ENCODE measurements around the gene PKDREJ.

Gene PKDREJ

DNA sequence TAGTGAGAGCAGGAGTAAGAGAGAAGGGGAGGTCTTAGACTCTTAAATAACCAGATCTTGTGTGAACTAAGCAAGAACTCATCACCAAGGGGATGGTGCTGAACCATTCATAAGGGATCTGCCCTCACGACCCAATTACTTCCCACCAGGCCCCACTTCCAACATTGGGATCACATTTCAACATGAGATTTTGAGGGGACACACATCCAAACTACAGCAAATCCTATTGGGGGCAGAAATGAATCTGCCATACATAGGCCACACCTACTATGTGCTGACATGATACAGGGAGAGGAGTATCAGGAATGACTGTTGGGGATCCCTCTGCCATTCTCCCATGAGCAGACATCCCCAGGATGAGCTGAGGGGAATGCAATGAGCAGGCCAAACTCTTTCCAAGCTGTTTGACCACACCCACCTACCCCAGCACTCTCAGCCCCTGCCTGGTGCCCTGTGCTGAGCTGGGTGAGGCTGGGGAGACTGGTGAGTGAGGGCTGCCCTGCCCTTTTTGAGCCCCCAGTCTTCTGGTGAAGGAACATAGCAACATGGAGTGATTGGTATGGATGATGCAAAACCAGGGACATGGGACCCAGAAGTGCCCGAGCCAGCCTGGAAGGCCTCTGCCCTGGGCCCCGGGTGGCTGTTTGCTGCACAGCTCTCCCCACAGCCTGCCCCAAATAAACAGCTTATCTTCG lies 32.3 kb upstream of the PKDREJ start:
- TF ChIP-seq POLR2AphosphoS5 (IDR thresholded peaks at IDR 0.05; ENCODE audit: low read depth, low read length) (no peak), SIN3A (IDR thresholded peaks at IDR 0.05; ENCODE audit: borderline replicate concordance, insufficient read depth, low read length) (no peak), TAF1 (IDR thresholded peaks at IDR 0.05; ENCODE audit: borderline replicate concordance, insufficient read depth, low read length) (no peak), FOXP2 (optimal IDR thresholded peaks at IDR 0.05; ENCODE audit: borderline replicate concordance, extremely low read depth, extremely low read length, insufficient read depth) (no peak)
- TF ChIP-seq, protein P1, sequence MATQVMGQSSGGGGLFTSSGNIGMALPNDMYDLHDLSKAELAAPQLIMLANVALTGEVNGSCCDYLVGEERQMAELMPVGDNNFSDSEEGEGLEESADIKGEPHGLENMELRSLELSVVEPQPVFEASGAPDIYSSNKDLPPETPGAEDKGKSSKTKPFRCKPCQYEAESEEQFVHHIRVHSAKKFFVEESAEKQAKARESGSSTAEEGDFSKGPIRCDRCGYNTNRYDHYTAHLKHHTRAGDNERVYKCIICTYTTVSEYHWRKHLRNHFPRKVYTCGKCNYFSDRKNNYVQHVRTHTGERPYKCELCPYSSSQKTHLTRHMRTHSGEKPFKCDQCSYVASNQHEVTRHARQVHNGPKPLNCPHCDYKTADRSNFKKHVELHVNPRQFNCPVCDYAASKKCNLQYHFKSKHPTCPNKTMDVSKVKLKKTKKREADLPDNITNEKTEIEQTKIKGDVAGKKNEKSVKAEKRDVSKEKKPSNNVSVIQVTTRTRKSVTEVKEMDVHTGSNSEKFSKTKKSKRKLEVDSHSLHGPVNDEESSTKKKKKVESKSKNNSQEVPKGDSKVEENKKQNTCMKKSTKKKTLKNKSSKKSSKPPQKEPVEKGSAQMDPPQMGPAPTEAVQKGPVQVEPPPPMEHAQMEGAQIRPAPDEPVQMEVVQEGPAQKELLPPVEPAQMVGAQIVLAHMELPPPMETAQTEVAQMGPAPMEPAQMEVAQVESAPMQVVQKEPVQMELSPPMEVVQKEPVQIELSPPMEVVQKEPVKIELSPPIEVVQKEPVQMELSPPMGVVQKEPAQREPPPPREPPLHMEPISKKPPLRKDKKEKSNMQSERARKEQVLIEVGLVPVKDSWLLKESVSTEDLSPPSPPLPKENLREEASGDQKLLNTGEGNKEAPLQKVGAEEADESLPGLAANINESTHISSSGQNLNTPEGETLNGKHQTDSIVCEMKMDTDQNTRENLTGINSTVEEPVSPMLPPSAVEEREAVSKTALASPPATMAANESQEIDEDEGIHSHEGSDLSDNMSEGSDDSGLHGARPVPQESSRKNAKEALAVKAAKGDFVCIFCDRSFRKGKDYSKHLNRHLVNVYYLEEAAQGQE (IDR thresholded peaks at IDR 0.05; ENCODE audit: insufficient read depth in 1 of 2, low read depth in 2 of 2, low read length in 2 of 2) = no peak

DNA sequence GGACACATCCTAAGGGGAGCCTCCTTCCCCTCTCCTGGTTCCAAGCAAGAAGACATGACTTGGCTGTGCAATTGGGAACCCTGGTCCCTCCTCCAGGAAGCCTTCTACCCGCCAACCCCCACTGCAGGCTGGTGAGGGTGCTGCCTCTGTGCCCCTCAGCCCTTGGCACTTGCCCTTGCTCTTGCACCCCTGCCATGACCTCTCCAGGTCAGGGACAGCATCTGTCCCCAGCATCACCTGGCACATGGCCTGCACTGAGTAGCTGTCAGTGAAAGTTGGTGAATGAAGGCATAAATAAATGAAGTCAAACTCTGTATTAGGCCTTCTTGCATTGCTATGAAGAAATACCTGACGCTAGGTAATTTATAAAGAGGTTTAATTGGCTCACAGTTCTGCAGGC lies 31.6 kb upstream of the PKDREJ start:
- no peak for TF ChIP-seq TAF1 (IDR thresholded peaks at IDR 0.05; ENCODE audit: borderline replicate concordance, insufficient read depth, low read length)
- no peak for TF ChIP-seq FOXP2 (optimal IDR thresholded peaks at IDR 0.05; ENCODE audit: borderline replicate concordance, extremely low read depth, extremely low read length, insufficient read depth)
- TF ChIP-seq, protein P1 (IDR thresholded peaks at IDR 0.05; ENCODE audit: insufficient read depth in 1 of 2, low read depth in 2 of 2, low read length in 2 of 2) = no peak
- TF ChIP-seq POLR2AphosphoS5 (IDR thresholded peaks at IDR 0.05; ENCODE audit: low read depth, low read length) = no peak
- no peak for TF ChIP-seq SIN3A (IDR thresholded peaks at IDR 0.05; ENCODE audit: borderline replicate concordance, insufficient read depth, low read length)

DNA sequence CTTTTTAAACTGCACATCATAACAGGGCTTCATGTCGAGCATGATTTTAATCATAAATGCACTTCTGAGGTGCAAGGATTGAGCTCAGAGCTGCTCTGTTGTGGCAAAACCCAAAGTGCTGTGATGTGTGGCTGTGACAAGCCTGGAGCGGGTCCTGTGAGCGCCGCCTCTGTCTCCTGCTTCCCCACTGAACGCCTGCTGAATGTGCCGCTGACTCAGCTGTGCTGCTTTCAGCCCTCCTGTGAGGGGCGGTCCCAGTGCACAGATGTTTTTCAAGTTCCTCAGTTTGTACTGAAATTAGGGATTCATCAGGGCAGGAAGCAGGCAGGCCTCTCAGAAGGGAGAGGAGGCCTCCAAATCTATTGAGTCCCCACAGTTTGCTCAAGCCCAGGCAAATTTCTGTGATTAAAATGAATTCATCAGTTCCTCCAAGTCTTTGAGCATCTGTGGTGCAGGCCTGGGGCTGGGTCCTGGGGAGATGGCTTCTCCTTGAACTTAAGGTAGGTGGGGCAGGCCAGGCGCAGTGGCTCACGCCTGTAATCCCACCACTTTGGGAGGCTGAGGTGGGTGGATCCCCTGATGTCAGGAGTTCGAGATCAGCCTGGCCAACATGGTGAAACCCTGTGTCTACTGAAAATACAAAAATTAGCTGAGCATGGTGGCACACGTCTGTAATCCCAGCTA lies 30.6 kb upstream of the PKDREJ start:
- TF ChIP-seq FOXP2 (optimal IDR thresholded peaks at IDR 0.05; ENCODE audit: borderline replicate concordance, extremely low read depth, extremely low read length, insufficient read depth) (no peak), POLR2AphosphoS5 (IDR thresholded peaks at IDR 0.05; ENCODE audit: low read depth, low read length) (no peak), TAF1 (IDR thresholded peaks at IDR 0.05; ENCODE audit: borderline replicate concordance, insufficient read depth, low read length) (no peak), SIN3A (IDR thresholded peaks at IDR 0.05; ENCODE audit: borderline replicate concordance, insufficient read depth, low read length) (no peak)
- TF ChIP-seq, protein P1 (IDR thresholded peaks at IDR 0.05; ENCODE audit: insufficient read depth in 1 of 2, low read depth in 2 of 2, low read length in 2 of 2) = no peak

DNA sequence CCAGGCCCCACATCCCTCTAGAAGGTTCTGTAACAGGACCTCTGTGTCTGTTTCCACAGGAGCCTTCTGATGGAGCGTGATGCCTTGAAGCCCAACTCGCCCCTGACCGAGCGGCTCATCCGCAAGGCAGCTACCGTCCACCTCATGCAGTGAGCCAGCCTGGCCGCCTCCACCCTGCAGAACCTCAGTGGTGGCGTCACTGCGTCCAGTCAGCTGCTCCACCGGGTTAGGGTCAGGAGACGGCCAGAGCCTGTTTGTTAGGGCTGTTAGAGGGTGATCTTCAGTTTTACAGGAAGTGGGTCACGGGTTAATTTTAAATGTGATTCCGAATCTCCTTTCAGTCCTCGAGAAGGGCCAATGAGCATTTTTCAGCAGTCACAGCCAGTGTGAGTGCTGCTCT lies 29.6 kb upstream of the PKDREJ start:
- no peak for TF ChIP-seq SIN3A (IDR thresholded peaks at IDR 0.05; ENCODE audit: borderline replicate concordance, insufficient read depth, low read length)
- TF ChIP-seq TAF1 (IDR thresholded peaks at IDR 0.05; ENCODE audit: borderline replicate concordance, insufficient read depth, low read length) = no peak
- TF ChIP-seq, protein P1 (IDR thresholded peaks at IDR 0.05; ENCODE audit: insufficient read depth in 1 of 2, low read depth in 2 of 2, low read length in 2 of 2) = no peak

Measured in PFSK-1 (cell line).